CD4-positive, alpha-beta T cell treated with Interleukin-17A for 1 hour (primary cell): ENCODE data around the gene NR3C1.

Experiments used
- DNase-seq: peaks from one replicate; pipeline ENCODE4 v3.0.0-alpha.2; 2020

Gene NR3C1

DNA sequence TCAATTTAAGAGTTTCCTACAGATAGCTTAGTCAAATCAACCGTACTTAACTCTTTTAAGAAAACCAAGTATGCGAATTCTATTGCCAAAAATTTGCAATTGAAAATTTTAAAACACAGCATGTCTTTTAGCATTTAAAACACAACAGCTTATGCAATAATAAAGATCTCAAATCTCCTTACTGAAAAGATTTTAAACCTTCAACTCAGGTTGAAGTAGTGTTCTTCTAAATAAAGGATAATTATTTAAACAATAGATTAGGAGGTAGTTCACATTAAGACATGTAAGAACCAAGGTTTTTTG lies 5.5 kb downstream of the NR3C1 start:
- no peak for DNase-seq

DNA sequence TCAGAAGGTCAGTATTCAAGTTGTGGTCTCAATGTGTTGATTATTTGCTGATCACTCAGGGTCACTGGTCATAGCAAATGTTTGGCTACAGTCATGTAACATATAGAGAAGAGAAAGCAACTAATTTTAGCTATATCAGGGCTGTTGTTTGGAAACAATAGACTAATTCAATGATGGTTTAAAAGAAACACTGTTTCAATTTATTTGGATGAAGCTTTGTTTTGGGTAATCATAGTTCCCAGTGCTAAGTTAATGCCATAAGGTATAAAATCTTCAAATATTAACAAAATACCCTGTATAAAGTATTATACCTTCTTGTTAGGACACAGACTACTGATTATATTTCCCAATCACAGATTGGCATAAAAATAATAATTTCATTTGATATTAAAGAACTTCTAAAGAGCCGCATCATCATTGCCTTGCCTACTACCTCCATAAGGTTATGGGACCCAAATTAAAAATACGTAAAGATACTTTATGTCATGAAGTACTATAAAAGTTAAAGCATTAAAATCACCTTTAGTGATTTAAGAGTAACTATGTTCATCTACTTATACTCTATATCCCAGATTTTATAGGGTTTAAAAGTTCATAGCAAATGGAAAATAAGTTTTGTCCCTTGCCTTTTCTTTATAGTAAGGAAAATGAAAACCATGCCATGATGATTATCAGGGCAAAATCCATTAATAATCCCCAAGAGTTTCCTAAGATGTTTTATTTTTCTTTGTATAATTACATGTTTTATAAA lies 6.0 kb downstream of the NR3C1 start:
- DNase-seq, result no peak

DNA sequence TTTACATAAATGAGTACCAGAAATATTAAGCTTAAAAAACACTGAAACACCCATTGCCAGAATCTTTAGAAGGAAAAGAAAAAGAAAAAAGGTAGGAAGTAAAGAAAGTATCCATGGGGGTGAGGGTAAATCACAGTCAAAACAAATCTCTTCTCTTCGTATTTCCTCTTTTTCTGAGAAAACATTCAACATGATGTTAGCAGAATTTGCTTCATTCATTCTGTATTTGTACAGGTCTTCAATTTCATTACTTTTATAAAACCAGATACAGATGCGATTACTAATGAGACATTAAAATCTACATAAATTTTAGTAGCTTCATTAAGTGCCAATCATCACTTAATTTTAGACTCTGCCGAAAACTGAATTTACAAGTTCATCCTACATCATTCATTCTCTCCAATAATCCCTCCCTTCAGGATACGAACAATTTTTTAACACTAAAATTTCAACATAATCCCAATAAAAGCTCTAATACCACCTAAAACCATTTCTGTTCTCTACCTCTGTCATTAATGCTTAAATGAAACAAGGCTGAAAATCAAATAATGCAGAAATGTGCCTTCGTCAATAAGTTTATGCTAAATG lies 7.0 kb downstream of the NR3C1 start:
- no peak for DNase-seq

DNA sequence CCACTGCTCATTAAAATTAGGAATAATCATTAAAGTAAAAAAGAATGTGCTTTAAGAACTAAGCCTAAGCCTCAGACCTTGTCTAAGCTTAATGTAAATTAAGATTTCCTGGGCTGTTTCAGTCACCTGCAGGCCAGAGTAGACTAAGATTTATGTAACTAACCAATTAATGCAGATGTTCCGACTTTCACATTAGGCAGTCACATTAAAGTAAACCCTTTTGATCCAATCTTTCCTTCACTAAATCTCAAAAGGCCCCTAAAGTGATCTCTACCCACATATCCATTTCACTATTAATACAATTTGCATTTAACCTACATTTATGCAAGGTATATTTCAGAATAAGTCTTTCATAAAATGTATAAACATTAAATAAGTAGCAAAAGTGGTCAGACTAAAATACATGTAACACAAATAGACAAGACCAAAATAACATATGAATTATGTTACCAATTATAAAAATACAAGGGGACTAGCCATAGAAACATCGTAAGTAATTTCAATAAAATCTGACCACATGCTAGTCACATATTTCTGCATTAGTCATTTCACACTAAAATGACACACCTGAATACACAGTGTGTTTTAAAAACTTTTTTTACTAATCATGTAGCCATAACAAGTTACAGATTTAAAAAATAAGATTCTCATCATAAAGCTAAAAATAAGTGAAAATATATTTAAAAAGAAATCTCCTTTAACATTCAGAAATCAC lies 7.7 kb downstream of the NR3C1 start:
- DNase-seq, result no peak

- DNase-seq, result no peak
Observed at GRCh38 chr5:143393524-143393923, 10.0 kb downstream of the NR3C1 start.

- DNase-seq, result no peak
Observed at GRCh38 chr5:143390941-143391340, 12.5 kb downstream of the NR3C1 start.

GRCh38 chr5:143390258-143390657 lies 13.2 kb downstream of the NR3C1 start:
- no peak for DNase-seq

DNA sequence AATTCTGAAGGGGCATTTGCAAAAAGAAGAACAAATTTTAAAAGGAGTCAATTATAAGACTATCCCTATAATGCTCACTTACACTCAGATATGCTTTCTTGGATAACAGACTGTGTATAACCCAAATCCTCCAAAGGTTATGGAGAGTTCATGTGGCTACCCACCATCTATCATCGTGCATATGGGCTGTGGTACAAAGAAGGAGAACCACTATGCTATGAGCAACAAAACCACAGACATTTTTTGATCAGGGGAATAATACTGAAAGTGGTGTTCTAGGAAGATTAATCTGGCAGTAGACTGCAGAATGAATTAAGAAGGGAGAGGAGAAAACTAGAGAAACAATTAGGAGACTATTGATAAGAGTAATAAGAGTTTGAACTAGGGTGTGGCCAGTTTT lies 16.8 kb downstream of the NR3C1 start:
- DNase-seq, result no peak

- no peak for DNase-seq
Observed at GRCh38 chr5:143384865-143385657, 18.4 kb downstream of the NR3C1 start.

DNA sequence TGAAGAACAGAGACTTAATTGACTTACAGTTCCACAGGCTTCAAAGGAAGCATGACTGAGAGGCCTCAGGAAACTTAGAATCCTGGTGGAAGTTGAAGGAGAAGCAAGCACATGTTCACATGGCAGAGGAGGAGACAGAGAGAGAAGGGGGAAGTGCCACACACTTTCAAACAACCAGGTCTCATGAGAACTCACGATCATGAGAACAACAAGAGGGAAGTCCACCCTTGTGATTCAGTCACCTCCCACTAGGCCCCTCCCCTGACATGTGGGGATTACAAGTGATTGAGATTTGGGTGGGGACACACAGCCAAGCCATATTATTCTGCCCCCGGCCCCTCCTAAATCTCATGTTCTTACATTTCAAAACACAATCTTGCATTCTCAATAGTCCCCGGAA lies 19.5 kb downstream of the NR3C1 start:
- DNase-seq, result no peak

- DNase-seq, result no peak
Observed at GRCh38 chr5:143379606-143380005, 23.9 kb downstream of the NR3C1 start.

DNA sequence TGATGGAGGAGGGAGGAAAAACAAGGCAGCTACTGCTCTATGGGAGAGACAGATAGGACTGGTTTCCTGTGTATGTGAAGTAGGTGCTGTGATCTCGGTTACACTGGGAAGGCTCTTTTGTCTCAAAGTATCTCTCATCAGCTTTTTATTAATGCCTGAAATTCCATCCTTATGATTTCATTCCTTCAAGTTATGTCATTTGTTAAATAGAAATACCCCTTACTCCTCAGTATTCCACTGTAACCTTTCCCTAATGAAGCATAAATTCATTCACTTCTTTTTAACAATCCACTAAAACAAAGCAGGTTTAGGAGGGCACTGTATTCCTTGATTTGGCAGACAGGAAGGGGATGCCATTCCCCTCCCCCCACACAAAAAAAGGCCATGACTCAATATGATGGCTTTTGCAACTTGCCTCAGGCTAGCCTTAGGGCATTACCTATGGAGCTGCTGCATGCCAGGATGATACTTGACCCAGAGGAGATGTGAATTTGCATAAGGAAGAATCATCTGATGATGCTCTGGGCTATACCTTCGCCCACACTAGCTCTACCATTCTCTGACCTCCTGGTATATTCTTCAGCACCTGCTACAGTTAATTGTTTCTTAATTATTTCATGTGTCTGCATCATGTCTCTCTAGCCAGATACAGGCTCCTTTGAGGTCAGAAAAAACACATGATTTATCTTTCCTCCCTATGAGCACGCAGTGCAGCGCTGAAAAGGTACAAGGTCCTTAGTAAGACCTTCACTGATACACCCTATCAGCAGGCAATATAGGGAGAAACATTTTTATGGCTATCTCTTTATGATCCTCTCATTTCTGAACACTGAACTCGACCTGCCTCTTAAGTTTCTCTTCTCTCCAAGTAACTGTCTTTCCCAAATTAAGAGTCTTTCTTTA lies 26.3 kb downstream of the NR3C1 start:
- DNase-seq, result no peak

- no peak for DNase-seq
Observed at GRCh38 chr5:143376195-143376779, 27.2 kb downstream of the NR3C1 start.

DNA sequence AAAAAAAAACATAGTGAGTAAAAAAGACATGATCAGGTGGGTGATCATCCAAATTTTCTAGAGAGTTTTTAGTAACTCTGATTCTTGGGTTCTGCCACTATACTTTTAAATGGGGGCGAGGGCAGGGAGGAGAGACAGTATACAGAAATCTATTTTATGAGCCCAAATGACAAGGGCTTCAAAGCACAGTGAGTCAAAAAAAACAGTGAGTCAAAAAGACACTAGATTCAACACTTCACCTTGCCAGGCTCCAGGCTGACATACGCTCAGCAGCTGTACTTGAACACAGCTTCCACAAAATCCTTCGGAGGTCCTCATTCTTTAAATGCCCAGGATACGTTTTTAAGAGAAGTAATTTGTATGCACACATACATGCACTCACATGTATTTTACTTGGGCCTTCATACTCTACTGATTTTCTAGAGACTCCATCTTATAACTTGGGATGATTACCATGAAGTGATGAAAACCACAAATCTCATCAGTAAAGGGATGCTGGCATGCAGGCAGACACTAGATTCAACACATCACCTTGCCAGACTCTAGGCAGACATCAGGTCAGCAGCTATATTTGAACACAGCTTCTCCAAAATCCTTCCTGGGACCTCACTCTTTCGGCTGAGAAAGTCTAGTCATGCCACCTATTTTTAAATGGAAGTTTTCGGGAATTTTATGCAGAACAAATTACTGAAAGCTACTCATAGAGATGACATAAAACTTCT lies 28.8 kb downstream of the NR3C1 start:
- DNase-seq, result no peak

GRCh38 chr5:143373076-143373475 lies 30.4 kb downstream of the NR3C1 start:
- DNase-seq, result no peak

- DNase-seq, result no peak
Observed at GRCh38 chr5:143372187-143372829, 31.2 kb downstream of the NR3C1 start.

GRCh38 chr5:143370440-143370839 lies 33.0 kb downstream of the NR3C1 start:
- DNase-seq, result no peak

GRCh38 chr5:143364061-143364460 lies 39.4 kb downstream of the NR3C1 start:
- no peak for DNase-seq

GRCh38 chr5:143362664-143363227 lies 40.7 kb downstream of the NR3C1 start:
- DNase-seq, result no peak

GRCh38 chr5:143361438-143361837 lies 42.0 kb downstream of the NR3C1 start:
- DNase-seq, result no peak

DNA sequence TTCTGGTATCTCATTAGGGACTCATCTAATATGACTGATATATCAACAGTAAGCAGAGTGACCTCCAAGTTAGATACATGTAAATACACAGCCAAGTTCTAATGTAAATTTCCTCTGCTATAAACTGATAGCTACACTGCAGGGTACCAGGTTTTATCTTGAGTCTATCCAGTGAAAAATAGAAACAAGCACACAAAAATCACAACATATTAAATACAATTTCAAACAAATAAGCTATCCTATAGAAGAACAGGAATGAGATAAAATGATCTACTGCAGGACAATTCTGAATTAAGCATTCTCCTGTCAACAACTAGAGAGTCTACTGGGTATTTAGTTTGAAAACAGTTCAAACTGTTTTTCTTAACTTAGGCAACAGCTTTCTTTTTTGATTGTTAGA lies 42.7 kb downstream of the NR3C1 start:
- no peak for DNase-seq
